ENCODE measurements around the gene CTNND2. TPM values are rescaled to one million over a fixed set of nuclear protein-coding genes. Genes with fewer than 3 reads are reported as not detected.

The CTNND2 gene
- total RNA-seq, 4 donors from 2014 or later: 1.3 to 2.5 (median 2.1) TPM

DNA sequence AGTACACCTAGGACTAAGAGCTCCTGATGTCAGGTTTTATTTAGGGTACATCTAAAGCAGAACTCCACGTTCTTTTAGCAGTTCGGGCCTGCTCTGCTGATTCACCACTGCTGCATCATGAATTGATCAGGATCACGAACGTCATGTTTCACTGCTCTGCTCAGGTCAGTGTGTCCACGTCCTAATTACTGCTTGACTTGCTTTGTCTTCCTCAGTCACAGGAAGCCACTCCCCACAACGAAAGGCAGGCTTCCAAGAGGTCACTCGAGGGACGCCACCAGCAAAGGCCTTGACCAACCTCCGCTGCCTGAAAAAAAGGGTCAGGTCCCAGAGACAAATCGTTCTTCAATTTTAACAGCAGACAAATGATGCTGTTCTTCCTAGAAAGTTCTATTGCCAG is 40.3 kb downstream of the CTNND2 start:
- intact Hi-C loops (cut with DNase I): no loop called here
- DNase-seq (ENCODE audit: extremely low spot score): no peak
- Histone ChIP-seq H3K36me3 (no peaks in the 10 kb centered on the region), H3K4me1 (no peaks in the 10 kb centered on the region), H3K27ac (replicated peaks in 1 of 4) (no peak overlapping the region), H3K27me3 (no peaks in the 10 kb centered on the region), H3K4me3 (no peak overlapping the region), H3K9me3 (no peaks in the 10 kb centered on the region)
- WGBS: 61% methylated on average over 10 of the region's 10 CpGs
- TF ChIP-seq POLR2AphosphoS5 (IDR thresholded peaks at IDR 0.05) (no peak), EP300 (IDR thresholded peaks at IDR 0.05) (no peak), POLR2A (IDR thresholded peaks at IDR 0.05; ENCODE audit: low read depth) (no peak)
- TF ChIP-seq, protein P1, sequence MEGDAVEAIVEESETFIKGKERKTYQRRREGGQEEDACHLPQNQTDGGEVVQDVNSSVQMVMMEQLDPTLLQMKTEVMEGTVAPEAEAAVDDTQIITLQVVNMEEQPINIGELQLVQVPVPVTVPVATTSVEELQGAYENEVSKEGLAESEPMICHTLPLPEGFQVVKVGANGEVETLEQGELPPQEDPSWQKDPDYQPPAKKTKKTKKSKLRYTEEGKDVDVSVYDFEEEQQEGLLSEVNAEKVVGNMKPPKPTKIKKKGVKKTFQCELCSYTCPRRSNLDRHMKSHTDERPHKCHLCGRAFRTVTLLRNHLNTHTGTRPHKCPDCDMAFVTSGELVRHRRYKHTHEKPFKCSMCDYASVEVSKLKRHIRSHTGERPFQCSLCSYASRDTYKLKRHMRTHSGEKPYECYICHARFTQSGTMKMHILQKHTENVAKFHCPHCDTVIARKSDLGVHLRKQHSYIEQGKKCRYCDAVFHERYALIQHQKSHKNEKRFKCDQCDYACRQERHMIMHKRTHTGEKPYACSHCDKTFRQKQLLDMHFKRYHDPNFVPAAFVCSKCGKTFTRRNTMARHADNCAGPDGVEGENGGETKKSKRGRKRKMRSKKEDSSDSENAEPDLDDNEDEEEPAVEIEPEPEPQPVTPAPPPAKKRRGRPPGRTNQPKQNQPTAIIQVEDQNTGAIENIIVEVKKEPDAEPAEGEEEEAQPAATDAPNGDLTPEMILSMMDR (IDR thresholded peaks at IDR 0.05): no peak

DNA sequence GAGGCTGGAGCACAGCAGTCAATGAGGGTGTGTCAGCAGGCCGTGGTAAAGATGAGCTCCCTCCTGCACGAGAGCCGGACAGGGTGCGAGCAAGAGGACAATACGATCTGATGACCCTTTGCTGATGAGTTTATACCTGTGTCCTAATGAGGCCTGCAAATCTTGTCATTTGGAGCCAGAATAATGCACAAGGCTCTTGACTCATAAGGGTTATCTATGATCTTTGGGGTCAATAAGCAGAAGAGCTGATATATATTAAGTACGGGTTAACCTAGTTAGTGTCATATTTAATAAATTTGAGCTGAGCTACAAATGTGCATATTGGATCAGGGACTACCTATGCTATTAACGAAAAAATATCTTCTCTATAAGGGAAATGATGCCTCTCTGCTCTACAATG is 46.9 kb downstream of the CTNND2 start:
- DNase-seq (ENCODE audit: extremely low spot score): no peak

DNA sequence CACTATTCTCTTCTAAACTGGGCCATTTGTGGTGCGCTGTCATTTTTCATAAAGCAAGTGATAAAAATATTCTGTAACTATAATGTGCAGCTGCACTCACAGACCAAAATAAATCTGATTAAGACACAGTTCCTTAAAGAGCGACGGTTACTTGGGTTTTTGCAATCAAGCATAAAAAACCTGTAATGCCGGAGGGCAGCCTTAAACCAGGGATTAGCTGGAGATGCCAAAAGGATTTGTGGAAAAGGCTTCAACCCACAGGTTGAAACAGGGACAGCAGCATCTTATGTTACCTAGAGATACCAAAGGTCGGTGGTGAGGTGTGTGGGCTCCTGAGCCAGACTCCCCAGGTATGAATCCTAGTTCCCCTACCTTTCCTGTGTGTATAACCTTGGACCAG is 49.3 kb downstream of the CTNND2 start:
- TF ChIP-seq EP300 (IDR thresholded peaks at IDR 0.05): no peak
- no peak for TF ChIP-seq POLR2AphosphoS5 (IDR thresholded peaks at IDR 0.05)
- TF ChIP-seq, protein P1 (IDR thresholded peaks at IDR 0.05): no peak
- TF ChIP-seq POLR2A (IDR thresholded peaks at IDR 0.05; ENCODE audit: low read depth): no peak
- 69% methylated on average over 5 of the region's 5 CpGs for WGBS
- Histone ChIP-seq H3K36me3 (no peaks in the 10 kb centered on the region), H3K9me3 (no peaks in the 10 kb centered on the region), H3K27me3 (no peaks in the 10 kb centered on the region), H3K27ac (replicated peaks in 1 of 4) (no peak overlapping the region), H3K4me3 (no peak overlapping the region), H3K4me1 (no peaks in the 10 kb centered on the region)
- intact Hi-C loops (cut with DNase I): no loop called here
- DNase-seq (ENCODE audit: extremely low spot score): no peak

More for the DNA sequence above, 46.9 kb downstream of the CTNND2 start:
- Histone ChIP-seq H3K9me3 (no peaks in the 10 kb centered on the region), H3K36me3 (no peaks in the 10 kb centered on the region), H3K4me3 (no peak overlapping the region), H3K4me1 (no peaks in the 10 kb centered on the region), H3K27ac (replicated peaks in 1 of 4) (no peak overlapping the region), H3K27me3 (no peaks in the 10 kb centered on the region)
- TF ChIP-seq POLR2AphosphoS5 (IDR thresholded peaks at IDR 0.05): no peak
- TF ChIP-seq POLR2A (IDR thresholded peaks at IDR 0.05; ENCODE audit: low read depth): no peak
- TF ChIP-seq, protein P1 (IDR thresholded peaks at IDR 0.05): no peak
- no peak for TF ChIP-seq EP300 (IDR thresholded peaks at IDR 0.05)
- 84% methylated on average over 7 of the region's 7 CpGs for WGBS
- intact Hi-C loops (cut with DNase I): no loop called here

DNA sequence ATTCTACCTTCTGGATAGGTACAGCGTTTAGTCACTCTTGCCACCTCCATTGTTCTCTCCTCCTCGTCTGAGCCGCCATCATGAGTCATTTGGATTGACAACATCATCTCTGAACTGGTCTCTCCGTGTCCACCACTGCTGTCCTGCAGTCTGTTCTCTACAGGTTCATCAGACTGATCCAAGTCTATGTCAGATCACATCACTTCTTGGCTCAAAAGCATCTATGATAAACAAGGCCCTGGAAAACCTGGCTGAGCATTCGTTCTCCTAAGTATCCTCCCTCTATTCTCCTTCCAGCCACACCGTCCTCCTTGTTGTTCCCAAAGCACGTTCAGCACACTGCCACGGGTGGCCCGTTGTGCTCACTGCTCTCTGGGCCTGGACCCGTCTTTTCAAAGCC is 50.5 kb downstream of the CTNND2 start:
- 57% methylated on average over 10 of the region's 10 CpGs for WGBS
- H3K4me3 ChIP-seq: no peak overlapping the region
- intact Hi-C loops (cut with DNase I): no loop called here
- TF ChIP-seq EP300 (IDR thresholded peaks at IDR 0.05) (no peak), POLR2A (IDR thresholded peaks at IDR 0.05; ENCODE audit: low read depth) (no peak), POLR2AphosphoS5 (IDR thresholded peaks at IDR 0.05) (no peak)
- TF ChIP-seq, protein P1 (IDR thresholded peaks at IDR 0.05): no peak
- no peak for DNase-seq (ENCODE audit: extremely low spot score)
- no peak overlapping the region for H3K27ac ChIP-seq (replicated peaks in 1 of 4)
- no peaks in the 10 kb centered on the region for H3K9me3 ChIP-seq
- no peaks in the 10 kb centered on the region for H3K4me1 ChIP-seq
- no peaks in the 10 kb centered on the region for H3K27me3 ChIP-seq
- H3K36me3 ChIP-seq: no peaks in the 10 kb centered on the region

DNA sequence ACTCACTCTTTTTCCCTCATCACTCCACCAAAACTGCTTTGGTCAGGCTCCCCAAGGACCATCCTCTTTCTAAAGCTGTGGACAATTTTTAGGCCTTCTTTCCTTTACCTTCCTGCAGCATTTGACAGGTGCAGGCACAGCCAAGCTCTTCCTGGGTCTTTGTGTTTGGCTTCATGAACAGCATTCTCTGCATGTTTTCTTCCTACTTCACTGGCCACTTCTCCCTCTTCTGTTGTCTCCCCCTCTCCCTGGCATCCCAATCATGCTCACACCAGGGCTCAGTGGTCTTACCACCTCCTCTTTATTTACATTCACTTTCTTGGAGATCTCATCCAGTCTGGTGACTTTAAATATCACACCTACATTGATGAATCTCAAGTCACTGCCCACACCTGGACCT is 51.1 kb downstream of the CTNND2 start:
- TF ChIP-seq POLR2AphosphoS5 (IDR thresholded peaks at IDR 0.05) (no peak), EP300 (IDR thresholded peaks at IDR 0.05) (no peak), POLR2A (IDR thresholded peaks at IDR 0.05; ENCODE audit: low read depth) (no peak)
- TF ChIP-seq, protein P1 (IDR thresholded peaks at IDR 0.05): no peak

More for the DNA sequence above, 51.1 kb downstream of the CTNND2 start:
- H3K27ac ChIP-seq (replicated peaks in 1 of 4): no peak overlapping the region
- H3K27me3 ChIP-seq: no peaks in the 10 kb centered on the region
- no peaks in the 10 kb centered on the region for H3K9me3 ChIP-seq
- intact Hi-C loops (cut with DNase I): no loop called here
- no peaks in the 10 kb centered on the region for H3K4me1 ChIP-seq
- no peak for DNase-seq (ENCODE audit: extremely low spot score)
- H3K4me3 ChIP-seq: no peak overlapping the region
- no peaks in the 10 kb centered on the region for H3K36me3 ChIP-seq

All from esophagus muscularis mucosa (tissue), 4 donors.